NCI-H2227 treated with DMSO at 0.1 percent for 48 hours (cell line): ENCODE measurements around the gene EGFR.

Experiments used
- DNase-seq: peaks from one replicate; lab custom pipeline; 2025; lab: John Stamatoyannopoulos, UW

The EGFR gene

DNA sequence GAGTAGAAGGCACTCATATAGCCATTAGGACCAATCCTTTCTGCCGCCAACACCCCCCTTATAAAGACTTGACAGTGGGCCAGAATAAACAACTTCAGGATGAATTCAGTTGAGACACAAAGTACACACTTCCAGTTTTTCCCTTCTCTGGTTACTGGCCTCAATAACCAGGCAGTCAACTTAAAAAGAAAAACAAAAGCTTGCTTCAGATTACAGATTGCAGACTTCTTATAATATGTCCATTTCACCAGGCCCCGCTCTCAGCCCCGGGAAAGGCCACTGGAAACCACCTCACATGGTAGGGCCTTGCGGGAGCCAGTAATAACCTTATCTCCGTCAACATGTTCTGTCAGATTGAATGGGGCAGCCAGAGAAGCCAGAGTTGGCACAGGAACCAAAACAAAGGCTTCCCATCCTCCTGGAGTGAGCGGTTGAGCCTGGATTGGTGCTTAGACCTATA is 108.8 kb downstream of the EGFR start:
- no peak for DNase-seq

- DNase-seq, result no peak
Measured at GRCh38 chr7:55128693-55129394, 110.0 kb downstream of the EGFR start.

DNA sequence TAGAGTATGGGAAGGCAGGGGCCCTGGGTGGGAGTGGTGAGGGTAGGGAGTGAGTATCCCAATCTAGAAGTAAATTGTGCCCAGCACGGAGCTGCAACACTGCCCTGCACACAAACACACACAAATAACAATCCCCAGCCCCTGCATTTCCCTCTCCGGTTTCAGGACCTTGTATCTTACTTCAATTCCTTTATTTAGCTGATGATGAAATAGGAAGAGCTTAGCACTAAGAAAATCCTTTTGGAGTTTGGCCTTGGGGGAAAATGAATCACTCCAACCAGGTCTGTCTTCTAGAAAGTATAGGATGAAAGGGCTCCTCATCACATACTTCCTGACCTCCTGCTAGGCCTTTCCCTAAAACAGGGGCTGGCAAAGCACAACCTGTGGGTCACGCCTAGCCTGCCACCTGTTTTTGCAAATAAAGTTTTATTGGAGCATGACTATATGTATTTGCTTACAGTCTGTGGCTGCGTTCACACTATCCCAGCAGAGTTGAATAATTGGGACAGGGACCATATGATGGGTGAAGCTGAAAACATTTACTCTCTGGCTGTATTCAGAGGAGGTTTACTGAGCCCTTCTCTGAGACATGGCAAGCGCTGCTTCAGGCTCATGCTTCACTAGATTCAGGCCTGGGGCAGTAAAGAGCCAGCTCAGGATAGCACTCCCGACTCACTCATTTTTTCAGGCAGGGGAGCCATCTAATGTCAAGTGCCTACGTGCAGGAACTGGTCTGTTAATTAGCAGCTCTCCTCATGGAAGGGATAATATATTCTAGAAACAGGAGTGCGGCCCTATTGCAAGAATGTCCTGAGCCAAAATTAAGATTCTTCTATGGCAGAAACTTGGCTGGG is 111.0 kb downstream of the EGFR start:
- no peak for DNase-seq

DNA sequence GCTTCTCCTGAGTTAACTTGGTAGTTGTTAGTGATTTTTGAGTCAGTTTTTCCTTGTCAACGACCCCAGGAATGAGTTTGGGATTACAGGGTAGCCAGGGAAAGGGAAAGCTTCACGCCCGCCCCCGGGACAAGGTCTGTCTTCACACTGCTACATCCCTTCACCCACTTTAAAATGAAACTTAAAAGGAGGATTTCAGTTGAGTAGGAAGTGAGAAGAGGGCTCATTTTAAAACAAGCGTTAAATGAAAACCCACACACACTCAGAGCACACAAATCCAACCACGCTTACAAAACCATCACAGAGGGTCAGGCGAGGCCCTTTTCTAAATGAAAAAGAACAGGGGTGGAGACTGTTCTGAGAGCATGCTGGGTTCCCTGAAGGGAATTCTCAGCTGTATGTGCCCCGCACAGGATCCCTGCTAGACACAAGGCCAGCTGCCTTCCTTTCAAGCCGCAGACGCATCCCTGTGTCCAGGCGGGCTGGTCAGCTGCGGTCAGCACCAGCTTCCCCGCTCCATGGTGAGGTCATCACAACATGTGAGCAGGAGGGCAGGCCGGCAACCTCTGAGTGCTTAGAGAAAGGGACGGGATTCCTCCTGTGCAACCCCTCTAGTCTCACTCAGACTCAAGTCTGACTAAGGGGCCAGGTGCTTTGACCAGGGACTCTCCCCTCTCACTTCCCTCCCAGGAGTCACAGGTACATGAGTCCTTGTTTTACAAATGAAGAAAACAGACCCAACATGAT is 111.8 kb downstream of the EGFR start:
- DNase-seq, result no peak

DNA sequence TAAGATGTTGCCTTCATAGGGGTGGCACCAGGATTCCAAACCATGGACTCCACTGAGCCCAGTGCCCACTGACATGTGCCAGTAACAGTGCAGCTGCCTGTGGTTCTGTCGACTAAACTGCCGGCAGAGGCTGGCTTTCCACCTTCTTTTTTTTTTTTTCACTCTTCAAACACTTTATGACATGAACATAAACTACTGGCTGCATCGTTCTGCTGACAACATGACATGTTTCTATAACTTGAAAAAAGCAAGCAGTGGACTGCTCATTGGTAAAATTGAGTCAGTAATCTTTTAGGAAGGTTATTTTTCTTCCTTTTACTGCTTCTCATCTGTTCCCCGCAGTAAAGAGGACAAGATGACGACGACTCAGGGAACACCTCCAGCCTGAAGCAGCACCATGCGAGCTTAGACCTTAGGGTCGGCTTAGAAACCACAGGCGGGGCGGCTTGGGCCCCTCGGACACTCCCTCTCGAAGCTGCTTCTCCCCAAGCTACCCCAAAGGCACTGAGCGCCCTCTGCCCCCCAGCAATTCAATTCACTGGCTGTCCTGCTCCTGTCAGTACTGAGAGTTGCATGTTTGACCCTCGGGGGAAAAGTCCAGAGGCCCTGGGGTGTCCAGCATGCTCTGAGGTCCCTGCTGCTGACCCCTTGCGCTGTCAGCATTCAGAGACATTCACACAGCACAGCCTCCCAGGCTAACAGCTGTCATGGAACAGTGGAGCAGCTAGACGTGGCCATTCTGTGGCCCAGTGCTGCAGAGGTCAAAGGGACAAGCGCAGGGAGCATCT is 112.5 kb downstream of the EGFR start:
- DNase-seq, result no peak

DNA sequence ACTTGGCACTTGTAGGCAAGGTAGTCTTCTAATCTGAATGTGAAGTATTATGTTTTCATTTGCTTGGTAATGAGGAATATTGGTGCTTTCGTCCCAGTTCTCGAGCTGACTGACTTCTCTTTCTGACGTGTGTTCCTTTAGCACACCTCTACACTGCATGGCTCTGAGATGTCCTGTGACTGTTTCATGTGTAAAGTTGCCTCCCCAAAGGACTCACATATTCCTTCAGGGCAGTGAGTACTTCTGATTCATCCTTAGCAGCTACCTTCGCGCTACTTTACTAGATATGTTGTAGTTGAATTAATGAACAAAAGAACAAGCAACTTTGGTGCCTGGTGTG is 113.7 kb downstream of the EGFR start:
- DNase-seq, result no peak

GRCh38 chr7:55132890-55133551 is 114.2 kb downstream of the EGFR start:
- DNase-seq, result no peak

DNA sequence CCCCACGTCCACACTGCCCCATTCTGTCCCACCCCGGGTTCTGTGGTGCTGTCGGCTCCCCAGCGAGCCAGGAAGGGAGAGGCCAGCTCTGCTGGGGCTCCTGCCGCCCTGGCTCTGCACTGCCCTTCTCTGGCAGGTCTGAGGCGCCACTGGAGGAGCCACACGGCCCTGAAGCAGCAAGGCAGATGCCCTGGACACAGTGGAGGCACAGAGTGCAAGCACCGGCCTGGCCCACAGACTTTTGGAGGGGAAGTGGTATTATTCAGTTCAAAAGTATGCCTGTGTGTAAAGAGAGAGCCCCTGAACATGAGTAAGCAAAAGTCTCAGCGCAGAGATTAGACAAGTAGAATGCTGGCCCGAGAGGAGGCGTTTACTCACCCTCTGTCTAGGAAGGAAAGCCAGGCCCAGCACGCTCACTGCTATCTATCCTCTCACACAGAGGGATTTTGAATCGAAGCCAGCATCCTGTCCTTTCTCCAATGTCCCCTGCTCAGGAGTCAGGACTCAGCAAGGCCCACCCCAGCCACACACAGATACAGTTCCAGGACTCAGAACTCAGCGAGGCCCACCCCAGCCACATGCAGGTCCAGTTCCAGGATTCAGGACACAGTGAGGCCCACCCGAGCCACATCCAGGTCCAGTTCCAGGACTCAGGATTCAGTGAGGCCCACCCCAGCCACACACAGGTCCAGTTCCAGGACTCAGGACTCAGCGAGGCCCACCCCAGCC is 115.0 kb downstream of the EGFR start:
- no peak for DNase-seq

DNA sequence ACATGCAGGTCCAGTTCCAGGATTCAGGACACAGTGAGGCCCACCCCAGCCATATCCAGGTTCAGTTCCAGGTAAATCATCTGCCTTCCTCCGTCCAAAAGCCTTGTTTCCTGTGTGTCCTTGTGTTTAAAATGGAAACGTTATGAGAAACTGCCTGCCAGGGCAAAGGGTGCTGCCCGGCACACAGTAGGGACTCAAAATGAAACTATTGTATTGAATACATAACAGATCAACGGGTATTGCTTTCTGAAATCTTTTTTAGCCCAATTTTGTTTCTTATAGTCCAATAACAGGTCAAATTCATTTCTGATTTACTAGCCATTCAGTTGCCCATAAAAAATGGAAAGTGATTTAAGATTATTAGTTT is 115.5 kb downstream of the EGFR start:
- no peak for DNase-seq

DNA sequence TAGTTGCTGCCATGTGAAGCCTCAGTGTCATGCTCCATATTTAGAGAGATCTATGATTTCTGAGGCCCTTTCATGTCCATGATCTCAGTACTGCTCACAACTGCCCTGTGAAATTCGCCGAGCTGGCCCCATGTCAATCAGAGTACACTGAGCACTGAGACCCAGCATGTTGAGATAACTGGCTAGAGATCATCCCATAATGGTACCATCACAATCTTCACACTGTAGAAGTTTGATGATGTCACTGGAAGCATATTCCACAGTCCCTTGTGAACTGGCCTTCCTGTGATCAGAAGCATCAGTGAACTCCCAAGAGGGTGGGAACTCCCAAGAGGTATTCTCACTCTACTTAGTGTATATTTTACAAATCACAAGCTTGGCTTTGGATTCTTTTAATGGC is 116.0 kb downstream of the EGFR start:
- DNase-seq, result no peak

DNA sequence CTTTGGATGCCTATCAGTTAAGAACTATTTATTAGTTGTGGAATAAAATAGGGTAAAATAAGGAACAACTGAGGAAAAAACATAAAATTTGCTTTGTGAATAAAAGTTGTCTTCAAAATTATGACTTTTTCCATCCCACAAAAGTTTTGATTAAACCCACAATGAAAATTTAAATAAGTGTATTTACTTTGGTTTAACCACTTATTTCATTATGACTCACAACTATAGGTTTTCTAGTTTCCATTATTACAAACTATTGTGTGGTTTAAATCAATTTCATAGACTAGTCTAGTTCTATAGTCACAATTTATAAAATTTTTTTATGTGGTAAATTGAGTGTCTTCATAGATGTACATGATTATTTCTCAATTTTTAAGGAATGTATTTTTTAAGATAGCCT is 116.6 kb downstream of the EGFR start:
- DNase-seq, result no peak

GRCh38 chr7:55138663-55139062 is 119.8 kb downstream of the EGFR start:
- DNase-seq, result no peak

- no peak for DNase-seq
Measured at GRCh38 chr7:55140221-55140940, 121.6 kb downstream of the EGFR start.

GRCh38 chr7:55140941-55141278 is 122.1 kb downstream of the EGFR start:
- DNase-seq, result no peak

GRCh38 chr7:55142919-55143600 is 124.2 kb downstream of the EGFR start:
- DNase-seq, result no peak

GRCh38 chr7:55144333-55145317 is 125.8 kb downstream of the EGFR start:
- DNase-seq, result no peak

DNA sequence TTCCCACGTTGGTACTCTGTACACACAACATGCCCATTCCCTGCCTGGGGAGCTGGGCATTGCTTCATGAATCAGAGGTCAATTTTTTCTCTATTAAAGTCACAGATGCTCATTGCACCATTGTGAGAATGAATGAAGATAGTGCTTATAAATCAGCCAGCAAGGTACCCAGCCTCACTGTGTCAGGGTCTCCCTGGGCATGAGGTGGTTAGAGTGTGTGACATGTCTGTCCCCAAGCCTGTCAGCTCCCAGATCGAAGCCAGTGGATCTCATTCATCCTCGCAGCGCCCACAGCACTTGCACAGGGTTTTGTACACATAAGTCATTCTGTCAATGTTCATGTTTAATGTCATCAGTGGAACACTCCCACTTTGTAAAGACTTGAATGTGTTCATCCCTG is 126.8 kb downstream of the EGFR start:
- DNase-seq, result no peak

GRCh38 chr7:55147101-55147500 is 128.3 kb downstream of the EGFR start:
- no peak for DNase-seq
